GM12872 (cell line): ENCODE results near the gene CALR3.

ENCODE experiments used
- CTCF ChIP-seq: IDR thresholded peaks from 3 replicates; pipeline ENCODE4 v1.5.1; 2011; ENCODE audit warnings: low read depth, mild to moderate bottlenecking, low read length, moderate library complexity; ENCODE audit not compliant: insufficient read depth

Gene CALR3

GRCh38 chr19:16470911-16471811 lies 24.8 kb downstream of the CALR3 start:
- no peak for TF ChIP-seq CTCF

- TF ChIP-seq CTCF, result no peak
These were observed 25.4 kb downstream of the CALR3 start for GRCh38 chr19:16470541-16470910.

GRCh38 chr19:16467581-16467980 lies 28.4 kb downstream of the CALR3 start:
- no peak for TF ChIP-seq CTCF

- TF ChIP-seq CTCF, result no peak
These were observed 30.7 kb downstream of the CALR3 start for GRCh38 chr19:16465239-16465638.

GRCh38 chr19:16463991-16464575 lies 31.9 kb downstream of the CALR3 start:
- TF ChIP-seq CTCF, result no peak

- TF ChIP-seq CTCF, result no peak
These were observed 32.5 kb downstream of the CALR3 start for GRCh38 chr19:16463341-16463990.

GRCh38 chr19:16462757-16463250 lies 33.2 kb downstream of the CALR3 start:
- TF ChIP-seq CTCF, result no peak
